Esophagus squamous epithelium (tissue), 4 donors: ENCODE results near the gene MON2.

Experiments used
- POLR2A ChIP-seq, 4 donors: fragments of 450-650 bp; IDR thresholded peaks; one replicate each; pipeline ENCODE4 v1.6.1; 2017; ENCODE audit warnings: antibody characterized with exemption in 4 of 4, mild to moderate bottlenecking in 4 of 4, moderate library complexity in 3 of 4
- TF ChIP-seq, protein P1 (sequence below), 6 experiments: fragments of 450-650 bp in 4 of 6; fragments of 200-600 bp in 2 of 6; sonication (generic) in 2 of 6; IDR thresholded peaks; one replicate each; pipeline ENCODE4 v1.5.1; 2016 to 2019; ENCODE audit warnings: antibody characterized with exemption in 6 of 6, mild to moderate bottlenecking in 4 of 6, moderate library complexity in 4 of 6

DNA sequence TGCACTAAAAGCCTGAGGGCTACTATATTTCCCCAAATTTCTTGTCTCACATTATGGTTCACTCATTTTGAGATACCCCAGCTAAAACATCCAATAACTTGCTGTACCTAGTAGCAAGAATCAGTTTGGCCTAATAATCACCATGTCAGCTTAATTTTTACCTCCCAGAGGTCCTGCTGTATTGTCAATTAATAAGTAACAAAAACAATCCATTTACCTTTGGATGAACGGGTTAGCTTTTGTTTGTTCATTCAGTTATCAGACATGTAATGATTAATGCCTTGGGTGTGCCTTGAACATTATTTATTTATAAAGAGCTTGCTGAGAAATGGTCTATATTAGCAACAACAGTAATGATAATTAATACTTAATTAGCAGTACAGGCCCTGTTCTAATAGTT, 57.0 kb downstream of the MON2 start:
- TF ChIP-seq, protein P1, sequence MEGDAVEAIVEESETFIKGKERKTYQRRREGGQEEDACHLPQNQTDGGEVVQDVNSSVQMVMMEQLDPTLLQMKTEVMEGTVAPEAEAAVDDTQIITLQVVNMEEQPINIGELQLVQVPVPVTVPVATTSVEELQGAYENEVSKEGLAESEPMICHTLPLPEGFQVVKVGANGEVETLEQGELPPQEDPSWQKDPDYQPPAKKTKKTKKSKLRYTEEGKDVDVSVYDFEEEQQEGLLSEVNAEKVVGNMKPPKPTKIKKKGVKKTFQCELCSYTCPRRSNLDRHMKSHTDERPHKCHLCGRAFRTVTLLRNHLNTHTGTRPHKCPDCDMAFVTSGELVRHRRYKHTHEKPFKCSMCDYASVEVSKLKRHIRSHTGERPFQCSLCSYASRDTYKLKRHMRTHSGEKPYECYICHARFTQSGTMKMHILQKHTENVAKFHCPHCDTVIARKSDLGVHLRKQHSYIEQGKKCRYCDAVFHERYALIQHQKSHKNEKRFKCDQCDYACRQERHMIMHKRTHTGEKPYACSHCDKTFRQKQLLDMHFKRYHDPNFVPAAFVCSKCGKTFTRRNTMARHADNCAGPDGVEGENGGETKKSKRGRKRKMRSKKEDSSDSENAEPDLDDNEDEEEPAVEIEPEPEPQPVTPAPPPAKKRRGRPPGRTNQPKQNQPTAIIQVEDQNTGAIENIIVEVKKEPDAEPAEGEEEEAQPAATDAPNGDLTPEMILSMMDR (IDR thresholded peaks at IDR 0.05) = no peak
- no peak for TF ChIP-seq POLR2A (IDR thresholded peaks at IDR 0.05)
